Uterus (tissue), 4 donors: ENCODE measurements around the gene ENKD1. TPM values are rescaled to one million over a fixed set of nuclear protein-coding genes. Genes with fewer than 3 reads are reported as not detected.

ENCODE experiments used
- DNase-seq, 2 donors: peaks; one replicate each; pipeline ENCODE4 v3.0.0-alpha.2; 2019 to 2020
- H3K27ac ChIP-seq, 2 donors: fragments of 200-600 bp; sonication (generic); 1 replicate in 1 of 2; 2 replicates in 1 of 2; pipeline ENCODE4 v1.5.1; 2016 to 2018
- H3K27me3 ChIP-seq, 2 donors: fragments of 200-600 bp; sonication (generic); one replicate each; pipeline ENCODE4 v1.5.1; 2018 to 2019; ENCODE audit warnings: control low read depth in 1 of 2
- H3K36me3 ChIP-seq, 2 donors: fragments of 200-600 bp; sonication (generic); one replicate each; pipeline ENCODE4 v1.5.1; 2019; ENCODE audit warnings: control low read depth in 1 of 2
- H3K4me1 ChIP-seq, 2 donors: fragments of 200-600 bp; sonication (generic); one replicate each; pipeline ENCODE4 v1.5.1; 2018 to 2019; ENCODE audit warnings: control low read depth in 1 of 2
- H3K4me3 ChIP-seq, 2 donors: fragments of 200-600 bp; sonication (generic); 1 replicate in 1 of 2; 2 replicates in 1 of 2; pipeline ENCODE4 v1.5.1; 2018 to 2019; ENCODE audit warnings: mild to moderate bottlenecking in 1 of 2
- H3K9me3 ChIP-seq, 2 donors: fragments of 200-600 bp; sonication (generic); one replicate each; pipeline ENCODE4 v1.5.1; 2019; ENCODE audit warnings: control low read depth in 1 of 2
- POLR2A ChIP-seq, 2 donors: fragments of 450-650 bp; IDR thresholded peaks; one replicate each; pipeline ENCODE4 v1.6.1; 2016; ENCODE audit warnings: antibody characterized with exemption in 2 of 2, mild to moderate bottlenecking in 1 of 2, moderate library complexity in 1 of 2
- intact Hi-C: fragments of 100-400 bp; cut with DNase I; formaldehyde crosslinking; loops from one replicate; pipeline ENCODE4 v1.15.1; 2023; ENCODE audit warnings: low total_unique reads
- total RNA-seq, 4 donors: library from RNA; depleted of rRNA in 3 of 4; stranded (reverse); fragments of >200 nt in 3 of 4; gene quantifications; one replicate each; pipeline versions ENCODE4 v1.1.0 to v1.2.4, GENCODE V29; 2014 to 2023
- TF ChIP-seq, protein P1 (sequence below), 4 experiments: fragments of 200-600 bp in 2 of 4; fragments of 450-650 bp in 2 of 4; sonication (generic) in 2 of 4; IDR thresholded peaks; one replicate each; pipeline ENCODE4 v1.5.1; 2016 to 2019; ENCODE audit warnings: antibody characterized with exemption in 4 of 4, mild to moderate bottlenecking in 2 of 4, moderate library complexity in 1 of 4
- donor health status: DM: yes; HTN: yes; CAD: no.

ENKD1 gene
- total RNA-seq, 4 donors from 2014 or later: 4.1 to 22.4 (median 13.7) TPM

DNA sequence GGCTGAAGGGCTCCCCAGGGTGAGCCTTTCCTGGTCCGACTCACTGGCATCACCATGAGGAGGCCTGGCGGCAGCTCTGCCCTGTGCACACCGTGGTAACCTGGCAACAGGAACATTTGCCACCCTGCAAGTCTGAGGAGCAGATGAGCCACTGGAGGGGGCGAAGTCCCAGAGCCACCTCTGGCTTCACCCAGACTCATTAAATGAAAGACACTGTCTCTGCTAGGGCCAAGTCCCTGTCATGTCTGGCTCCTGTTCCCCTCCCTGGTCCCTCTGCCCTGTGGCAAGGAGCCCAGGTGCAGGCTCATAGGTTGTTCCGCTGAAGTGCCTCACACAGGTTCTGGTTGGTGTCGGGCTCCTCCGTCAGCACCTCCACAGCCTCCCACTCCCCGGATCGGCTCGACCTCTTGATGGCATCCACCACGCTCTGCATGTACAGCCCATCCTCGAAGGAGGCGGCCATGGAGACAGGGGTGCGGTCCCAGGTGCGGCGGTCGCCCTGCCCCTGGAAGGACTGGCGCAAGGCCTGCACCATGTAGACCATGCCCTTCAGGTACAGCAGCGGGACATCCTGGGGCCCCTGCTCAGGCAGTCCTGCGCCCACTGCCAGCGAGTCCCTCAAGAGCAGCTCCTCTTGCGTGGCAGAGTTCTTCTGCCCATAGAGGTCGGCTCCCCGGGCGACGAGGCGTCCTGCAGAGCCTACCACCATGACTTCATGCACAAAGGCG is 8.5 kb upstream of the ENKD1 start:
- H3K27ac ChIP-seq: peak overlapping the region; percentile 54 to 57
- no peak for DNase-seq
- no peaks in the 10 kb centered on the region for H3K36me3 ChIP-seq
- TF ChIP-seq POLR2A (IDR thresholded peaks at IDR 0.05): no peak
- TF ChIP-seq, protein P1, sequence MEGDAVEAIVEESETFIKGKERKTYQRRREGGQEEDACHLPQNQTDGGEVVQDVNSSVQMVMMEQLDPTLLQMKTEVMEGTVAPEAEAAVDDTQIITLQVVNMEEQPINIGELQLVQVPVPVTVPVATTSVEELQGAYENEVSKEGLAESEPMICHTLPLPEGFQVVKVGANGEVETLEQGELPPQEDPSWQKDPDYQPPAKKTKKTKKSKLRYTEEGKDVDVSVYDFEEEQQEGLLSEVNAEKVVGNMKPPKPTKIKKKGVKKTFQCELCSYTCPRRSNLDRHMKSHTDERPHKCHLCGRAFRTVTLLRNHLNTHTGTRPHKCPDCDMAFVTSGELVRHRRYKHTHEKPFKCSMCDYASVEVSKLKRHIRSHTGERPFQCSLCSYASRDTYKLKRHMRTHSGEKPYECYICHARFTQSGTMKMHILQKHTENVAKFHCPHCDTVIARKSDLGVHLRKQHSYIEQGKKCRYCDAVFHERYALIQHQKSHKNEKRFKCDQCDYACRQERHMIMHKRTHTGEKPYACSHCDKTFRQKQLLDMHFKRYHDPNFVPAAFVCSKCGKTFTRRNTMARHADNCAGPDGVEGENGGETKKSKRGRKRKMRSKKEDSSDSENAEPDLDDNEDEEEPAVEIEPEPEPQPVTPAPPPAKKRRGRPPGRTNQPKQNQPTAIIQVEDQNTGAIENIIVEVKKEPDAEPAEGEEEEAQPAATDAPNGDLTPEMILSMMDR (IDR thresholded peaks at IDR 0.05): no peak
- intact Hi-C loops: no loop called here
- no peak overlapping the region for H3K4me3 ChIP-seq
- H3K4me1 ChIP-seq: no peaks in the 10 kb centered on the region
- H3K27me3 ChIP-seq: no peaks in the 10 kb centered on the region
- H3K9me3 ChIP-seq: no peaks in the 10 kb centered on the region

DNA sequence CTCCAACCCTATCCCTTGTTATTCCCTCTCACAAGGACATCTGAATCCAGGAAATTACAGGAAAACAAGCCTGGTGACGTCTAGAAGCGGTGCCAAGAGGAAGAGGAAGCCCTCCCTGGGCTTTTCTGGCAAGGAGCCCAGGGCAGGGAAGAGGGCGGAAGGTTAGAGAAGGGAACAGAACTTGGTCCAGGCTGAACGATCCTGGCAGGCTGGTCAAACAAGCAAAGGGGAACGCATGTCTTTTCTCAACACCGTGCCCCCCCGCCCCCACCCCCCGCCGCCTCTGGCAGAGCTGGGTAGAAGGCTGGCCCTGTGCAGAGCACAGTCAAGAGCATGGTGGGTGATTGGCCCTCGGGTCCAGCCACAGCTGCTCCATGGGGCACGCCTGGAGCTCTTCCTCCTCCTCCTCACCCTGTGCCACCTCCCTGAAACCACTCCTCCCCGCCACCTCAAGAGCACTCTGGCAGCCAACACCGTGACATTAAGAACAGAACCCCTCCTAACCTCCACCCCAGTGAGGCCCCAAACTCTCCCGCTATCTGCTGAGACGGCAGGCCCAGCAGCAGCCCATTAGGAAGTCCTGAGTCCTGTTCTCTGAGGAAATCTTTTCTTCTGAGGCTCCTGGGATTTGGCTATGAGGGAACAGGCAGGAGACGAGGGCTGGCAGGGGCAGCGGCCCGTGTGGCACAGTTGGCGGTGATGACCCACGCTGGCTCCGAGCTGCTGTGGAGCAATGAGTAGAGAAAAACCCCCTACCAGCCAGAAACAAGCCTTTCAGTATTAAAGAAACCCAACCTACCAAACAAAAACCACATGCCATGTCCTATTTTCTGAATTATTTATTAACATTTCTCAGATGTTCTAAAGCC is 7.4 kb upstream of the ENKD1 start:
- Histone ChIP-seq H3K4me3 (no peak overlapping the region), H3K9me3 (no peaks in the 10 kb centered on the region), H3K36me3 (no peaks in the 10 kb centered on the region), H3K4me1 (no peaks in the 10 kb centered on the region), H3K27ac (peak overlapping the region; percentile 54 to 57), H3K27me3 (no peaks in the 10 kb centered on the region)
- intact Hi-C loops: no loop called here
- peak in 1 of 2 donors; percentile 72 for DNase-seq
- no peak for TF ChIP-seq POLR2A (IDR thresholded peaks at IDR 0.05)
- TF ChIP-seq, protein P1 (IDR thresholded peaks at IDR 0.05): no peak

DNA sequence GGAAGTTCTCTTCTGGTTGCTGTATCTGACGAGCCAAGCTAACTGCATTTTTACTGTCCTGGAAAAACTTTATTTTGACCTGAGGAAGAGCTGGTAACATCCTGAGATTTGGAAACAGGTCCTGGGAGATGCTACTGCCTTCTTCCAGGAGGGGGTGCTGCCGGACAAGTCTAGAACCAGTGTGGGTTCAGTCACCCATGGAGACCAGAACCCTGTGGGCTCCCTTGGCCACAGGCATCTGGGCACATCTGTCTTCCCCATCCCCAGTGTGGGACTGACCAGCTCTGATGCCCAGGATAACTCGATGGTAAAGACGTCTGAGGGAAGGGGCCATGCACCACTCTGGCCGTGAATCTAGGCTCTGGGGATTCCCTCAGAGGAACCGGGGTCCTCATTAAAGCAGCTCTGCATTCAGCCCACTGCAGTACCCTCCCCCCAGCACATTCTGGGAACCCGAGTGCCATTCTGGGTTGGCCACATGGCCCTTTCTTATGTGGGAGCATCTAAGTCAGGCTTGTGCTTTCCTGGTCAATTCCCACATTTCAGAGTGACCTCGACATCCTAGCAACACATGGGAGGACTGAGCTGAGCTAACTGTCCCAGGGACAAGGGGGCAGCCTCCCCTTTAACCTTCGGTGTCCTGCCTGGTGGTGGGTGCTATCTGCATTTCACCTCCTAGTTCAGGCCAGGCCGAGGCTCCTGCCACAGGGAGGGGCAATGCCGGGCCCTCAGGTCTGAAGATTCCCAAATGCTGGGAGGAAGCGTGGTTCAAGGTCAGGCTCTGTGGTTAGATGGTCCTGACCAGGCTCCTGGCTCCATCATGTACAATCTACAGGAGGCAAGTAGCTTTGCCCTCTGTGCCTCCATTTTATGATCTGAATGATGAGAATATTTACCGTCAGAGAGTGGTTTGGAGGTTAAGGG is 6.5 kb upstream of the ENKD1 start:
- DNase-seq: peak in 1 of 2 donors; percentile 65
- Histone ChIP-seq H3K27me3 (no peaks in the 10 kb centered on the region), H3K9me3 (no peaks in the 10 kb centered on the region), H3K4me3 (no peak overlapping the region), H3K4me1 (no peaks in the 10 kb centered on the region), H3K36me3 (no peaks in the 10 kb centered on the region), H3K27ac (peak overlapping the region; percentile 54 to 57)
- TF ChIP-seq, protein P1 (IDR thresholded peaks at IDR 0.05): peak; percentile 41 to 70 (median 49)
- TF ChIP-seq POLR2A (IDR thresholded peaks at IDR 0.05): no peak
- intact Hi-C loops: no loop called here

DNA sequence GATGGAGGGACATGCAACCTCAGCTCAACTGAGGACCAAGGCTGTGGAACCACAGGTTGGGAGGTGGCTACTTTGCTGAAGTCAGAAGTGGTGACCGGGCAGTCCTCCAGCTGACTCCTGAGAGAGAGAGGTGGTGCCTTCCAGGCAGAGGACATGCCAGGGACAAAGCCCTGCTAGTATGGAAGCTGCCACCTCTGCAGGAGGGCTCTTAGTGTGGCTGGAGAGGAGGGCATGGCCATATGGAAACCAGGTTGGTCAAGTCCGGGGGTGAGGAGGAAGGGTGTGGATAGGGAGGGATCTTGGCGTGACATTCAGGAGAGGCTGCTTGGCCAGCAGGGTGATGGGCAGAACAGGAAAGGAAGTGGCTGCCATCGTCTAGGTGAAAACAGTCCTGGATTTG is 5.8 kb upstream of the ENKD1 start:
- TF ChIP-seq, protein P1 (IDR thresholded peaks at IDR 0.05): no peak
- TF ChIP-seq POLR2A (IDR thresholded peaks at IDR 0.05): no peak
- H3K4me1 ChIP-seq: no peaks in the 10 kb centered on the region

More for the DNA sequence above, 5.8 kb upstream of the ENKD1 start:
- DNase-seq: no peak
- H3K36me3 ChIP-seq: no peaks in the 10 kb centered on the region
- H3K9me3 ChIP-seq: no peaks in the 10 kb centered on the region
- no peaks in the 10 kb centered on the region for H3K27me3 ChIP-seq
- intact Hi-C loops: no loop called here
- no peak overlapping the region for H3K27ac ChIP-seq
- no peak overlapping the region for H3K4me3 ChIP-seq
